H1 (cell line): Measurements from ENCODE around the gene B3GALNT1. TPM values are rescaled to one million over a fixed set of nuclear protein-coding genes. Genes with fewer than 3 reads are reported as not detected.

Experiments used
- CTCF ChIA-PET: fragments of 300-600 bp; sonication (Branson Sonifier 250); formaldehyde crosslinking; loops from one replicate; lab custom pipeline; 2021; ENCODE audit not compliant: partially characterized antibody; lab: Charles Lee
- POLR2A ChIA-PET: fragments of 300-600 bp; sonication (Branson Sonifier 250); formaldehyde crosslinking; loops from one replicate; lab custom pipeline; 2021; ENCODE audit warnings: inconsistent platforms; ENCODE audit not compliant: partially characterized antibody; lab: Charles Lee
- DNase-seq, 2 experiments: peaks; one replicate each; pipeline versions ENCODE4 v3.0.0 to v3.0.0-alpha.2; 2010 to 2022; ENCODE audit warnings: low spot score in 2 of 2, low read depth in 1 of 2, mixed read lengths in 1 of 2
- FAIRE-seq: peaks from 2 replicates; lab custom pipeline; 2011; peaks lifted over from hg19 to GRCh38; lab: Jason Lieb, UNC
- H2AFZ ChIP-seq: 2 replicates; pipeline ENCODE4 v1.8.1; 2012; ENCODE audit warnings: low read length, inconsistent platforms
- H2AK5ac ChIP-seq: 2 replicates; pipeline ENCODE4 v1.6.1; 2013; ENCODE audit warnings: low read depth, low read length
- H2BK120ac ChIP-seq: replicated peaks from 2 replicates; pipeline ENCODE3; 2013; ENCODE audit warnings: low read depth, low read length, inconsistent platforms
- H2BK12ac ChIP-seq: 2 replicates; pipeline ENCODE4 v1.6.1; 2013; ENCODE audit warnings: low read depth, low read length
- H2BK15ac ChIP-seq: 2 replicates; pipeline ENCODE4 v1.6.1; 2013; ENCODE audit warnings: low read length
- H2BK20ac ChIP-seq: 2 replicates; pipeline ENCODE4 v1.6.1; 2013; ENCODE audit warnings: low read length
- H2BK5ac ChIP-seq: 2 replicates; pipeline ENCODE4 v1.6.1; 2013; ENCODE audit warnings: low read depth, low read length
- H3K14ac ChIP-seq: 2 replicates; pipeline ENCODE4 v1.6.1; 2013; ENCODE audit warnings: inconsistent platforms; ENCODE audit not compliant: insufficient read length
- H3K18ac ChIP-seq: 2 replicates; pipeline ENCODE4 v1.6.1; 2013; ENCODE audit warnings: low read length; ENCODE audit errors: extremely low read depth
- H3K23ac ChIP-seq: 2 replicates; pipeline ENCODE4 v1.6.1; 2013; ENCODE audit warnings: inconsistent platforms; ENCODE audit not compliant: insufficient read length
- H3K23me2 ChIP-seq: 2 replicates; pipeline ENCODE4 v1.6.1; 2013; ENCODE audit warnings: low read depth, low read length
- H3K27ac ChIP-seq: 2 replicates; pipeline ENCODE4 v1.6.1; 2011; ENCODE audit warnings: low read depth, low read length, inconsistent platforms
- H3K27me3 ChIP-seq, 4 experiments: replicated peaks in 1 of 4; 1 replicate in 1 of 4; 2 replicates in 3 of 4; pipeline versions ENCODE4 v1.6.1 to v1.8.1; 2011 to 2013; ENCODE audit warnings: low read length in 3 of 4, mild to moderate bottlenecking in 3 of 4, inconsistent platforms in 2 of 4, mixed read lengths in 2 of 4, moderate library complexity in 1 of 4; ENCODE audit not compliant: control insufficient read depth in 3 of 4, insufficient read depth in 3 of 4; ENCODE audit errors: extremely low read depth in 1 of 4
- H3K36me3 ChIP-seq, 4 experiments: 2 replicates each; pipeline versions ENCODE4 v1.6.1 to v1.8.1; 2011 to 2013; ENCODE audit warnings: mild to moderate bottlenecking in 4 of 4, low read length in 3 of 4, moderate library complexity in 2 of 4, control low read depth in 1 of 4, inconsistent platforms in 1 of 4; ENCODE audit not compliant: insufficient read depth in 4 of 4, control insufficient read depth in 2 of 4
- H3K4ac ChIP-seq: replicated peaks from 2 replicates; pipeline ENCODE3; 2013; ENCODE audit warnings: low read length, low read depth, mixed read lengths, inconsistent platforms; ENCODE audit not compliant: insufficient read length
- H3K4me1 ChIP-seq, 4 experiments: replicated peaks in 1 of 4; 1 replicate in 1 of 4; 2 replicates in 3 of 4; pipeline versions ENCODE4 v1.6.1 to v1.8.1; 2011 to 2013; ENCODE audit warnings: low read length in 3 of 4, inconsistent platforms in 2 of 4, mixed read lengths in 1 of 4; ENCODE audit not compliant: insufficient read depth in 4 of 4, control insufficient read depth in 3 of 4
- H3K4me2 ChIP-seq, 2 experiments: 2 replicates each; pipeline versions ENCODE4 v1.6.1 to v1.8.1; 2011 to 2013; ENCODE audit warnings: low read depth in 2 of 2, low read length in 2 of 2, control low read depth in 1 of 2, inconsistent platforms in 1 of 2, mild to moderate bottlenecking in 1 of 2; ENCODE audit not compliant: insufficient read depth in 1 of 2
- H3K4me3 ChIP-seq, 4 experiments: fragments of 200-600, 300-600 bp in 1 of 4; sonication (generic), shearing (Covaris generic), sonication (Bioruptor Twin) in 1 of 4; 2 replicates each; pipeline versions ENCODE4 v1.5.1 to v1.8.1; 2011 to 2016; ENCODE audit warnings: low read length in 4 of 4, low read depth in 3 of 4, control low read depth in 2 of 4, inconsistent platforms in 2 of 4, mild to moderate bottlenecking in 2 of 4, mixed read lengths in 1 of 4, moderate library complexity in 1 of 4; ENCODE audit not compliant: insufficient read depth in 2 of 4; ENCODE audit errors: extremely low read depth in 1 of 4
- H3K56ac ChIP-seq: replicated peaks from 2 replicates; pipeline ENCODE3; 2013; ENCODE audit warnings: low read depth, mild to moderate bottlenecking, mixed read lengths, low read length, inconsistent platforms; ENCODE audit not compliant: insufficient read length
- H3K79me1 ChIP-seq: 2 replicates; pipeline ENCODE4 v1.6.1; 2013; ENCODE audit warnings: low read depth, low read length, control low read depth
- H3K79me2 ChIP-seq, 2 experiments: 2 replicates each; pipeline versions ENCODE4 v1.6.1 to v1.8.1; 2012 to 2013; ENCODE audit warnings: low read length in 2 of 2, mild to moderate bottlenecking in 2 of 2, inconsistent platforms in 1 of 2; ENCODE audit not compliant: insufficient read depth in 2 of 2, control insufficient read depth in 1 of 2
- H3K9ac ChIP-seq, 4 experiments: replicated peaks in 1 of 4; 1 replicate in 1 of 4; 2 replicates in 3 of 4; pipeline versions ENCODE4 v1.6.1 to v1.8.1; 2011 to 2013; ENCODE audit warnings: low read depth in 3 of 4, low read length in 3 of 4, control low read depth in 2 of 4, mild to moderate bottlenecking in 2 of 4, moderate library complexity in 2 of 4, inconsistent platforms in 1 of 4; ENCODE audit errors: extremely low read depth in 1 of 4
- H3K9me3 ChIP-seq, 2 experiments: 2 replicates each; pipeline versions ENCODE4 v1.6.1 to v1.8.1; 2012 to 2013; ENCODE audit warnings: mild to moderate bottlenecking in 2 of 2, moderate library complexity in 2 of 2, control low read depth in 1 of 2, inconsistent platforms in 1 of 2, low read depth in 1 of 2, low read length in 1 of 2, mixed read lengths in 1 of 2; ENCODE audit not compliant: insufficient read depth in 2 of 2
- H4K20me1 ChIP-seq, 2 experiments: replicated peaks in 1 of 2; 2 replicates each; pipeline versions ENCODE3 to v1.8.1; 2011 to 2013; ENCODE audit warnings: inconsistent platforms in 2 of 2, low read length in 2 of 2, mild to moderate bottlenecking in 1 of 2; ENCODE audit not compliant: insufficient read depth in 2 of 2, control insufficient read depth in 1 of 2
- H4K5ac ChIP-seq: 2 replicates; pipeline ENCODE4 v1.6.1; 2013; ENCODE audit warnings: low read length, low read depth, mixed read lengths, inconsistent platforms; ENCODE audit not compliant: insufficient read length
- H4K8ac ChIP-seq: 2 replicates; pipeline ENCODE4 v1.8.0; 2013; ENCODE audit warnings: mild to moderate bottlenecking, moderate library complexity, low read length, inconsistent platforms; ENCODE audit not compliant: insufficient read depth; ENCODE audit errors: extremely low read depth
- H4K91ac ChIP-seq: replicated peaks from 2 replicates; pipeline ENCODE3; 2013; ENCODE audit warnings: low read length, mixed read lengths, inconsistent platforms; ENCODE audit not compliant: insufficient read length
- CBX8 ChIP-seq: fragments of 300-800, 300-1000 bp; sonication (generic); IDR thresholded peaks from 2 replicates; pipeline ENCODE4 v1.7.1; 2016; ENCODE audit warnings: low read depth, low read length, borderline replicate concordance
- CREB1 ChIP-seq: IDR thresholded peaks from 2 replicates; pipeline ENCODE4 v1.6.1; 2012; ENCODE audit warnings: inconsistent platforms
- CTCF ChIP-seq, 3 experiments: IDR thresholded peaks; 1 replicate in 2 of 3; 2 replicates in 1 of 3; pipeline versions ENCODE4 v1.5.1 to v1.6.1; 2011; ENCODE audit warnings: low read length in 3 of 3, mild to moderate bottlenecking in 3 of 3, inconsistent platforms in 2 of 3, low read depth in 1 of 3, moderate library complexity in 1 of 3; ENCODE audit not compliant: insufficient read depth in 1 of 3; ENCODE audit errors: control extremely low read depth in 1 of 3
- E2F6 ChIP-seq: IDR thresholded peaks from 2 replicates; pipeline ENCODE4 v1.6.1; 2012; ENCODE audit warnings: inconsistent platforms
- FOSL1 ChIP-seq: IDR thresholded peaks from 2 replicates; pipeline ENCODE4 v1.6.1; 2011; ENCODE audit warnings: mild to moderate bottlenecking, low read depth, low read length, moderate library complexity; ENCODE audit not compliant: insufficient read depth
- JUN ChIP-seq: IDR thresholded peaks from 2 replicates; pipeline ENCODE4 v1.6.1; 2011; ENCODE audit warnings: low read depth, mild to moderate bottlenecking, improper control_type of control experiment, low read length
- POU5F1 ChIP-seq: IDR thresholded peaks from 2 replicates; pipeline ENCODE4 v1.6.1; 2011; ENCODE audit warnings: low read depth, mild to moderate bottlenecking, low read length, moderate library complexity
- RBBP5 ChIP-seq: IDR thresholded peaks from 2 replicates; pipeline ENCODE4 v1.7.1; 2012; ENCODE audit warnings: low read depth, mild to moderate bottlenecking, inconsistent platforms, low read length, moderate library complexity, borderline replicate concordance
- WGBS, 2 experiments: shearing (Covaris generic) in 1 of 2; methylation state at CpG; one replicate each; pipeline versions ENCODE4 v1.1.6 to v1.1.7; 2013 to 2015; ENCODE audit warnings: low lambda C conversion rate in 2 of 2, mixed read lengths in 2 of 2, inconsistent platforms in 1 of 2, low coverage in 1 of 2, missing lambda C conversion rate in 1 of 2; ENCODE audit not compliant: insufficient replicate concordance in 2 of 2, insufficient coverage in 1 of 2, insufficient read length in 1 of 2; ENCODE audit errors: extremely low coverage in 1 of 2, missing lambda C conversion rate in 1 of 2; 5-methylcytosine and 5-hydroxymethylcytosine counted together
- polyA plus RNA-seq, 7 experiments: library from polyadenylated mRNA; depleted of rRNA in 3 of 7; stranded (reverse) in 5 of 7; unstranded in 2 of 7; fragments of >200 nt in 5 of 7; fragments of 200-250 nt in 2 of 7; gene quantifications; 1 replicate in 5 of 7; 2 replicates in 1 of 7; 4 replicates in 1 of 7; pipeline versions ENCODE4 v1.2.1 to v1.2.3, GENCODE V29; 2011 to 2013; ENCODE audit warnings: missing spikeins in 2 of 7, mixed read lengths in 2 of 7
- total RNA-seq: library from RNA; stranded (reverse); fragmentation: NEBNext Ultra II Directional; extraction: Animal tissue kit (Norgen Biotek cat#: 25700); gene quantifications from 2 replicates; pipeline ENCODE4 v1.2.1, GENCODE V29; 2021
- TF ChIP-seq, protein P1 (sequence below): IDR thresholded peaks from 2 replicates; pipeline ENCODE4 v1.6.1; 2011; ENCODE audit warnings: low read depth, mild to moderate bottlenecking, low read length; ENCODE audit not compliant: insufficient read depth

B3GALNT1 gene
- total and polyA plus RNA-seq, 2 of the 8 experiments (the other 6 are each of a cell fraction or from before 2014, with no cell fraction given) = 5.0 to 8.1 TPM

- H3K14ac ChIP-seq = no peak overlapping the region
- no peaks in the 10 kb centered on the region for H3K27me3 ChIP-seq
- FAIRE-seq (peak; percentile 65), DNase-seq (peak; percentile 10 to 64)
- no peaks in the 10 kb centered on the region for H3K9me3 ChIP-seq
- H3K79me1 ChIP-seq = no peaks in the 10 kb centered on the region
- ChIA-PET CTCF (interaction anchor here (0.6 to 5.4 kb wide), 20 partner anchors 10 to 1062 kb away, joined by 3 to 48 read pairs (median 4); partner anchors contain the start of gene B3GALNT1), POLR2A (no interaction called here)
- H3K23me2 ChIP-seq = no peaks in the 10 kb centered on the region; the same call in 1 of the 2 replicates
- H2BK5ac ChIP-seq = no peak overlapping the region
- no peaks in the 10 kb centered on the region for H3K36me3 ChIP-seq
- no peak overlapping the region for H3K56ac ChIP-seq
- no peak overlapping the region for H2BK12ac ChIP-seq
- no peak overlapping the region for H2AFZ ChIP-seq
- H4K91ac ChIP-seq = no peak overlapping the region
- 72% methylated on average over 7 of the region's 7 CpGs; no CpG with 5 or more reads in 1 of the 2 experiments for WGBS, 2 experiments
- H3K9ac ChIP-seq = no peak overlapping the region
- H2BK120ac ChIP-seq = no peak overlapping the region
- H3K18ac ChIP-seq = no peak overlapping the region
- no peak overlapping the region for H3K4me3 ChIP-seq
- H3K4me1 ChIP-seq = no peaks in the 10 kb centered on the region
- no peaks in the 10 kb centered on the region for H4K20me1 ChIP-seq
- H3K79me2 ChIP-seq = no peaks in the 10 kb centered on the region
- no peak overlapping the region for H2AK5ac ChIP-seq
- no peak overlapping the region for H2BK15ac ChIP-seq
- no peak overlapping the region for H4K8ac ChIP-seq
- H3K4me2 ChIP-seq = no peak overlapping the region
- H3K23ac ChIP-seq = no peak overlapping the region
- no peak overlapping the region for H3K4ac ChIP-seq
- H4K5ac ChIP-seq = no peak overlapping the region
- H3K27ac ChIP-seq = no peak overlapping the region
- H2BK20ac ChIP-seq = no peak overlapping the region
- TF ChIP-seq, protein P1, sequence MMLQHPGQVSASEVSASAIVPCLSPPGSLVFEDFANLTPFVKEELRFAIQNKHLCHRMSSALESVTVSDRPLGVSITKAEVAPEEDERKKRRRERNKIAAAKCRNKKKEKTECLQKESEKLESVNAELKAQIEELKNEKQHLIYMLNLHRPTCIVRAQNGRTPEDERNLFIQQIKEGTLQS = no peak
- TF ChIP-seq CTCF (IDR thresholded peaks at IDR 0.05; ENCODE audit: control extremely low read depth in 1 of 3, insufficient read depth in 1 of 3, low read depth in 1 of 3, low read length in 3 of 3) (peak; percentile 35 to 77 (median 66)), CBX8 (no peak), CREB1 (no peak), JUN (no peak), FOSL1 (no peak), POU5F1 (no peak), E2F6 (no peak), RBBP5 (no peak)
These were observed 8.3 kb downstream of the B3GALNT1 start for GRCh38 chr3:161096771-161097367.
